Right renal cortex interstitium (tissue), 3 donors: Measurements from ENCODE around the gene CEP131. TPM values are rescaled to one million over a fixed set of nuclear protein-coding genes. Genes with fewer than 3 reads are reported as not detected.

ENCODE experiments used
- polyA plus RNA-seq, 3 donors: library from polyadenylated mRNA; unstranded; fragments of 120-200 nt; gene quantifications; one replicate each; pipeline ENCODE4 v1.2.1, GENCODE V29; 2013; ENCODE audit not compliant: insufficient read length in 3 of 3

The CEP131 gene
- polyA plus RNA-seq, 3 donors = 12.2 to 14.2 (median 12.2) TPM

Other genes with a start within 250 kb of the CEP131 start
- 10 to 100 TPM; 28.3 to 31.9 (median 30.4) TPM for gene CHMP6, start 231.1 kb downstream of the CEP131 start, polyA plus RNA-seq
- 10 to 100 TPM; 34.8 to 40.4 (median 36.6) TPM for gene BAIAP2, start 187.8 kb downstream of the CEP131 start, polyA plus RNA-seq
- under 1 TPM; 0.10 to 0.50 (median 0.10) TPM for gene PVALEF, start 57.5 kb downstream of the CEP131 start, polyA plus RNA-seq
- gene AATK, start 56.7 kb downstream of the CEP131 start, polyA plus RNA-seq = 1 to 10 TPM; 2.9 to 3.9 (median 3.1) TPM
- 10 to 100 TPM; 10.5 to 12.9 (median 11.8) TPM for gene TEPSIN, start 16.1 kb upstream of the CEP131 start, polyA plus RNA-seq
- 10 to 100 TPM; 41.1 to 59.0 (median 53.6) TPM for gene NDUFAF8, start 16.4 kb upstream of the CEP131 start, polyA plus RNA-seq
- gene SLC38A10, start 72.3 kb upstream of the CEP131 start, polyA plus RNA-seq = 10 to 100 TPM; 45.1 to 55.0 (median 46.6) TPM
- 10 to 100 TPM; 13.4 to 15.8 (median 15.2) TPM for gene BAHCC1, start 172.5 kb upstream of the CEP131 start, polyA plus RNA-seq